Smooth muscle cell (in vitro differentiated cells): ENCODE data around the gene RBM19. TPM values are rescaled to one million over a fixed set of nuclear protein-coding genes. Genes with fewer than 3 reads are reported as not detected.

Source experiments
- DNase-seq: peaks from one replicate; lab custom pipeline; 2025; ENCODE audit not compliant: unreplicated experiment; lab: John Stamatoyannopoulos, UW
- H2AFZ ChIP-seq: fragments of 200-600 bp; sonication (generic); 2 replicates; pipeline ENCODE4 v1.6.0; 2016; ENCODE audit warnings: antibody characterized with exemption, low read depth, mild to moderate bottlenecking
- H3F3A ChIP-seq: fragments of 200-600 bp; sonication (generic); 2 replicates; pipeline ENCODE4 v1.6.0; 2017; ENCODE audit warnings: antibody characterized with exemption, low read depth
- H3K27ac ChIP-seq: fragments of 200-600 bp; sonication (generic); 2 replicates; pipeline ENCODE4 v1.5.1; 2016; ENCODE audit warnings: low read depth, mild to moderate bottlenecking
- H3K27me3 ChIP-seq: fragments of 200-600 bp; sonication (generic); 2 replicates; pipeline ENCODE4 v1.6.1; 2016; ENCODE audit warnings: low read depth, mild to moderate bottlenecking
- H3K36me3 ChIP-seq: fragments of 200-600 bp; sonication (generic); 2 replicates; pipeline ENCODE4 v1.5.1; 2016; ENCODE audit warnings: low read depth
- H3K4me1 ChIP-seq: fragments of 200-600 bp; sonication (generic); 2 replicates; pipeline ENCODE4 v1.5.1; 2016; ENCODE audit warnings: low read depth
- H3K4me2 ChIP-seq: fragments of 200-600 bp; sonication (generic); 2 replicates; pipeline ENCODE4 v1.6.0; 2016; ENCODE audit warnings: mild to moderate bottlenecking
- H3K4me3 ChIP-seq: fragments of 200-600 bp; sonication (generic); 2 replicates; pipeline ENCODE4 v1.5.1; 2016; ENCODE audit warnings: mild to moderate bottlenecking
- H3K79me2 ChIP-seq: fragments of 200-600 bp; sonication (generic); 2 replicates; pipeline ENCODE4 v1.6.0; 2016; ENCODE audit warnings: low read depth, mild to moderate bottlenecking
- H3K9ac ChIP-seq: fragments of 200-600 bp; sonication (generic); 2 replicates; pipeline ENCODE4 v1.6.0; 2016; ENCODE audit warnings: low read depth
- H3K9me3 ChIP-seq: fragments of 200-600 bp; sonication (generic); replicated peaks from 2 replicates; pipeline ENCODE4 v1.5.1; 2016; ENCODE audit warnings: low read depth
- H4K20me1 ChIP-seq: fragments of 200-600 bp; sonication (generic); 2 replicates; pipeline ENCODE4 v1.6.0; 2016; ENCODE audit warnings: low read depth
- CTCF ChIP-seq: fragments of 200-600 bp; sonication (generic); IDR thresholded peaks from 2 replicates; pipeline ENCODE4 v1.5.1; 2017; ENCODE audit warnings: borderline replicate concordance, mild to moderate bottlenecking, antibody characterized with exemption; ENCODE audit not compliant: insufficient read depth, poor library complexity, severe bottlenecking
- WGBS: methylation state at CpG from one replicate; pipeline ENCODE4 v1.1.7; 2016; ENCODE audit warnings: low lambda C conversion rate; 5-methylcytosine and 5-hydroxymethylcytosine counted together
- polyA plus RNA-seq: library from polyadenylated mRNA; unstranded; fragments of >200 nt; fragmentation: Nextera tagmentation; extraction: Ambion mirVana; gene quantifications from 2 replicates; pipeline ENCODE4 v1.2.1, GENCODE V29; 2016
- total RNA-seq: library from RNA; depleted of rRNA; stranded (reverse); fragments of >200 nt; gene quantifications from 2 replicates; pipeline ENCODE4 v1.2.3, GENCODE V29; 2014

Gene RBM19
- total and polyA plus RNA-seq, 2 experiments from 2014 or later, result 12.8 to 15.9 TPM

DNA sequence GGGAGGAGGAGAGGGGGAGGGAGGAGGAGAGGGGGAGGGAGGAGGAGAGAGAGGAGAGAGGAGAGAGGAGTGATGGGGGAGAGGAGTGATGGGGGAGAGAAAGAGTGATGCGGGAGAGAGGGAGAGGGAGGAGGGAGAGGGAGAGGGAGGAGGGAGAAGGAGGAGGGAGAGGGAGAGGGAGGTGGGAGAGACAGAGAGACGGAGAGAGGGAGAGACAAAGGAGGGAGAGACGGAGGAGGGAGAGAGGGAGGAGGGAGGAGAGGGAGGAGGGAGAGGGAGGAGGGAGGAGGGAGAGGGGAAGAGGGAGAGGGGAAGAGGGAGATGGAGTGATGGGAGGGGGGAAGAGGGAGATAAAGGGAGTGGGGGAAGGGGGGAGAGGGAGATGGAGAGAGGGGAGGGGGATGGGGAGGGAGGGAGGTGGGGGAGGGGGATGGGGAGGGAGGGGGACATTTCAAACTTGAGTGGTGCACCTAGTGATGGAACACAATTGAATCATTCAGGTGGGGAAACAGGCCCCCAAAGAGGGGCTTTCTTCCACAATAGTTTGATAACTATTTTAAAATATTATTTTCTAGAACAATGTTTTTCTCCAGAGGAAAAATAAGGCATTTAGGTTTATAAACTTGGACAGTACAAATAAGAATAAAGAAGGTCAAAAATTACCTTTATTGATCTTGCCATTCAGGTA lies 46.8 kb upstream of the RBM19 start:
- no peaks in the 10 kb centered on the region for H3K36me3 ChIP-seq
- H3K79me2 ChIP-seq, result no peaks in the 10 kb centered on the region
- H3K9me3 ChIP-seq, result no peaks in the 10 kb centered on the region
- peaks cover 46% of the 10 kb centered on the region for H3K27me3 ChIP-seq
- WGBS, result no CpG with 5 or more reads among the region's 3 CpGs
- no peak for TF ChIP-seq CTCF
- H4K20me1 ChIP-seq, result no peaks in the 10 kb centered on the region
- H3F3A ChIP-seq, result no peaks in the 10 kb centered on the region
- H3K27ac ChIP-seq, result no peak overlapping the region
- no peak overlapping the region for H2AFZ ChIP-seq
- no peak for DNase-seq
- no peak overlapping the region for H3K4me3 ChIP-seq
- H3K4me1 ChIP-seq, result no peaks in the 10 kb centered on the region
- H3K9ac ChIP-seq, result no peak overlapping the region
- H3K4me2 ChIP-seq, result no peak overlapping the region

DNA sequence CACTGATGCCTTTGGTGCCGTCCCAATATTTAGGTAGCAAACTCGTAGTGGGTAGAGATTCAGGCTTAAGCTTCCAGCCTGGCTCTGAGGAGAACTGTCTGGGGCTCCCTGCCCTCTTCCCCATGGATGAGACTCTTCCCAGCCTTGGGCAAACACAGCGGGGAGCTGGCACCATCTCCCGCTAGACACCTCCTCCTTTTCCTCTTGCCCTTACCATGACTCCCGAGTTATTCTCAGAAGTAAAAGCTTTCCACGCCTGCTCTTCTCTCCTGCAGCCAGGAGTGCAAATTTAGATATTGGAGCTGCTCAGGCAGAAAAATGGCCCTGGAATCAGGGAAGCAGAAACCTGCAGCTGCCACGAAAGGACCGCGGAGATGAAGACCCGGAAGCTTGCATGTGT lies 45.6 kb upstream of the RBM19 start:
- H3K36me3 ChIP-seq, result no peaks in the 10 kb centered on the region
- H3K27ac ChIP-seq, result no peak overlapping the region
- H3K9me3 ChIP-seq, result no peaks in the 10 kb centered on the region
- no peak for DNase-seq
- 77% methylated on average over 10 of the region's 10 CpGs for WGBS
- H4K20me1 ChIP-seq, result no peaks in the 10 kb centered on the region
- peaks cover 52% of the 10 kb centered on the region for H3K27me3 ChIP-seq
- H3K9ac ChIP-seq, result no peak overlapping the region
- H3K4me2 ChIP-seq, result no peak overlapping the region
- H3K4me1 ChIP-seq, result no peaks in the 10 kb centered on the region
- no peak overlapping the region for H3K4me3 ChIP-seq
- H3K79me2 ChIP-seq, result no peaks in the 10 kb centered on the region
- no peak overlapping the region for H2AFZ ChIP-seq
- no peak for TF ChIP-seq CTCF
- H3F3A ChIP-seq, result no peaks in the 10 kb centered on the region

- H3K79me2 ChIP-seq, result no peaks in the 10 kb centered on the region
- H4K20me1 ChIP-seq, result no peaks in the 10 kb centered on the region
- no peak overlapping the region for H3K4me2 ChIP-seq
- no peaks in the 10 kb centered on the region for H3K36me3 ChIP-seq
- H3K27me3 ChIP-seq, result peaks cover 76% of the 10 kb centered on the region
- DNase-seq, result no peak
- TF ChIP-seq CTCF, result no peak
- H3K9me3 ChIP-seq, result no peaks in the 10 kb centered on the region
- H3K27ac ChIP-seq, result no peak overlapping the region
- H3K9ac ChIP-seq, result no peak overlapping the region
- H3K4me3 ChIP-seq, result no peak overlapping the region
- H2AFZ ChIP-seq, result no peak overlapping the region
- WGBS, result 87% methylated on average over 11 of the region's 11 CpGs
- no peaks in the 10 kb centered on the region for H3K4me1 ChIP-seq
- H3F3A ChIP-seq, result no peaks in the 10 kb centered on the region
Observed at GRCh38 chr12:114006482-114007425, 40.6 kb upstream of the RBM19 start.
